ENCODE measurements around the gene PHLDA2.

GRCh38 chr11:2914455-2915195 lies 14.6 kb downstream of the PHLDA2 start:
- TF ChIP-seq ZC3H4 (CRISPR knock-in tag; IDR thresholded peaks at IDR 0.05; ENCODE audit: borderline replicate concordance) (no peak), MTF1 (CRISPR knock-in tag; IDR thresholded peaks at IDR 0.05; ENCODE audit: borderline replicate concordance) (no peak), CTCF (IDR thresholded peaks at IDR 0.05 in 2 of 3, conservative IDR thresholded peaks at IDR 0.05 in 1 of 3; ENCODE audit: insufficient read depth in 2 of 3, low read depth in 1 of 3, low read length in 3 of 3) (no peak), ETV5 (CRISPR knock-in tag; IDR thresholded peaks at IDR 0.05; ENCODE audit: low read depth) (no peak), MTA1 (IDR thresholded peaks at IDR 0.05; ENCODE audit: borderline replicate concordance) (no peak), ATF6 (CRISPR knock-in tag; IDR thresholded peaks at IDR 0.05) (no peak), ZKSCAN1 (IDR thresholded peaks at IDR 0.05; ENCODE audit: low read depth, low read length) (no peak), NRF1 (conservative IDR thresholded peaks at IDR 0.05 in 1 of 2, IDR thresholded peaks at IDR 0.05 in 1 of 2) (no peak), SIRT6 (IDR thresholded peaks at IDR 0.05; ENCODE audit: low read depth, low read length) (no peak), PTRF (tag; IDR thresholded peaks at IDR 0.05) (no peak), NCOA2 (IDR thresholded peaks at IDR 0.05; ENCODE audit: partially characterized antibody in 2 of 2) (no peak), HNRNPL (IDR thresholded peaks at IDR 0.05; ENCODE audit: low read depth, low read length) (no peak)

Measured in K562 (cell line).